Osteocyte (in vitro differentiated cells): ENCODE data around the gene ZCCHC9. TPM values are rescaled to one million over a fixed set of nuclear protein-coding genes. Genes with fewer than 3 reads are reported as not detected.

Experiments
- DNase-seq: peaks from one replicate; pipeline ENCODE4 v3.0.0; 2021; ENCODE audit warnings: mixed read lengths; ENCODE audit not compliant: unreplicated experiment; ENCODE audit errors: extremely low spot score
- H3K27ac Mint-ChIP-seq: one replicate; pipeline ENCODE4 v1.8.0; 2021; ENCODE audit warnings: mild to moderate bottlenecking, mixed read lengths; ENCODE audit not compliant: unreplicated experiment
- H3K27me3 Mint-ChIP-seq: one replicate; pipeline ENCODE4 v1.8.0; 2021; ENCODE audit warnings: mixed read lengths; ENCODE audit not compliant: unreplicated experiment
- H3K36me3 Mint-ChIP-seq: one replicate; pipeline ENCODE4 v1.8.0; 2021; ENCODE audit warnings: mixed read lengths; ENCODE audit not compliant: unreplicated experiment
- H3K4me1 Mint-ChIP-seq: one replicate; pipeline ENCODE4 v1.8.0; 2021; ENCODE audit warnings: mixed read lengths; ENCODE audit not compliant: unreplicated experiment
- H3K4me3 Mint-ChIP-seq: one replicate; pipeline ENCODE4 v1.8.0; 2021; ENCODE audit warnings: mild to moderate bottlenecking, moderate library complexity, mixed read lengths; ENCODE audit not compliant: unreplicated experiment
- H3K9me3 Mint-ChIP-seq: one replicate; pipeline ENCODE4 v1.8.0; 2021; ENCODE audit warnings: mixed read lengths; ENCODE audit not compliant: unreplicated experiment
- total RNA-seq: library from RNA; stranded (reverse); gene quantifications from 2 replicates; pipeline ENCODE4 v1.2.1, GENCODE V29; 2021
- TF ChIP-seq, protein P1 (sequence below): fragments of 200-600 bp; sonication (generic); IDR thresholded peaks from 2 replicates; pipeline ENCODE4 v1.5.0; 2021; ENCODE audit warnings: antibody characterized with exemption, mild to moderate bottlenecking, moderate library complexity

ZCCHC9 gene
- total RNA-seq, 1 donor from 2014 or later, result 17.3 TPM

- no peak for DNase-seq
- Mint-ChIP-seq H3K27ac (no peak overlapping the region), H3K36me3 (no peaks in the 10 kb centered on the region), H3K4me1 (no peaks in the 10 kb centered on the region), H3K9me3 (no peaks in the 10 kb centered on the region), H3K4me3 (no peak overlapping the region), H3K27me3 (peaks cover 19% of the 10 kb centered on the region)
- TF ChIP-seq, protein P1, sequence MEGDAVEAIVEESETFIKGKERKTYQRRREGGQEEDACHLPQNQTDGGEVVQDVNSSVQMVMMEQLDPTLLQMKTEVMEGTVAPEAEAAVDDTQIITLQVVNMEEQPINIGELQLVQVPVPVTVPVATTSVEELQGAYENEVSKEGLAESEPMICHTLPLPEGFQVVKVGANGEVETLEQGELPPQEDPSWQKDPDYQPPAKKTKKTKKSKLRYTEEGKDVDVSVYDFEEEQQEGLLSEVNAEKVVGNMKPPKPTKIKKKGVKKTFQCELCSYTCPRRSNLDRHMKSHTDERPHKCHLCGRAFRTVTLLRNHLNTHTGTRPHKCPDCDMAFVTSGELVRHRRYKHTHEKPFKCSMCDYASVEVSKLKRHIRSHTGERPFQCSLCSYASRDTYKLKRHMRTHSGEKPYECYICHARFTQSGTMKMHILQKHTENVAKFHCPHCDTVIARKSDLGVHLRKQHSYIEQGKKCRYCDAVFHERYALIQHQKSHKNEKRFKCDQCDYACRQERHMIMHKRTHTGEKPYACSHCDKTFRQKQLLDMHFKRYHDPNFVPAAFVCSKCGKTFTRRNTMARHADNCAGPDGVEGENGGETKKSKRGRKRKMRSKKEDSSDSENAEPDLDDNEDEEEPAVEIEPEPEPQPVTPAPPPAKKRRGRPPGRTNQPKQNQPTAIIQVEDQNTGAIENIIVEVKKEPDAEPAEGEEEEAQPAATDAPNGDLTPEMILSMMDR, result no peak
Measured at GRCh38 chr5:81361600-81361999, 60.2 kb downstream of the ZCCHC9 start.

Other genes with a start within 250 kb of the ZCCHC9 start
- not detected in 2 replicates for gene CKMT2, start 68.3 kb upstream of the ZCCHC9 start, total RNA-seq
- not detected in 2 replicates for gene ACOT12, start 92.5 kb downstream of the ZCCHC9 start, total RNA-seq